Measurements from ENCODE around the gene SLC10A3.

SLC10A3 gene

GRCh38 chrX:154463611-154464220 is 26.7 kb downstream of the SLC10A3 start:
- DNase-seq (ENCODE audit: low spot score) = no peak

- no peak for DNase-seq (ENCODE audit: low spot score)
Measured at GRCh38 chrX:154462396-154462795, 28.0 kb downstream of the SLC10A3 start.

GRCh38 chrX:154460326-154460725 is 30.1 kb downstream of the SLC10A3 start:
- no peak for DNase-seq (ENCODE audit: low spot score)

- no peak for DNase-seq (ENCODE audit: low spot score)
Measured at GRCh38 chrX:154459832-154460231, 30.6 kb downstream of the SLC10A3 start.

GRCh38 chrX:154458954-154459778 is 31.3 kb downstream of the SLC10A3 start:
- DNase-seq (ENCODE audit: low spot score) = no peak

- no peak for DNase-seq (ENCODE audit: low spot score)
Measured at GRCh38 chrX:154458116-154458953, 32.1 kb downstream of the SLC10A3 start, which contains the start of gene PLXNA3. PLXNA3 (plus strand) TSS chrX:154458281; CDS start chrX:154460184, 1,903 bp downstream.

GRCh38 chrX:154457491-154458115 is 32.8 kb downstream of the SLC10A3 start:
- no peak for DNase-seq (ENCODE audit: low spot score)

- DNase-seq (ENCODE audit: low spot score) = no peak
Measured at GRCh38 chrX:154452823-154453222, 37.6 kb downstream of the SLC10A3 start.

GRCh38 chrX:154450312-154450711 is 40.1 kb downstream of the SLC10A3 start:
- no peak for DNase-seq (ENCODE audit: low spot score)

GRCh38 chrX:154449618-154450017 is 40.8 kb downstream of the SLC10A3 start:
- DNase-seq (ENCODE audit: low spot score) = no peak

GRCh38 chrX:154448484-154448883 is 41.9 kb downstream of the SLC10A3 start:
- no peak for DNase-seq (ENCODE audit: low spot score)

GRCh38 chrX:154446430-154446829 is 44.0 kb downstream of the SLC10A3 start:
- DNase-seq (ENCODE audit: low spot score) = no peak

- no peak for DNase-seq (ENCODE audit: low spot score)
Measured at GRCh38 chrX:154445776-154446175, 44.7 kb downstream of the SLC10A3 start.

GRCh38 chrX:154444755-154445246 is 45.6 kb downstream of the SLC10A3 start:
- DNase-seq (ENCODE audit: low spot score) = no peak

GRCh38 chrX:154443992-154444754 is 46.3 kb downstream of the SLC10A3 start, which contains the start of gene FAM50A:
FAM50A (plus strand) TSS chrX:154444141; CDS start chrX:154444236, 95 bp downstream.
- DNase-seq (ENCODE audit: low spot score) = peak; percentile 52

GRCh38 chrX:154443479-154443910 is 46.9 kb downstream of the SLC10A3 start:
- DNase-seq (ENCODE audit: low spot score) = no peak

GRCh38 chrX:154441984-154442707 is 48.3 kb downstream of the SLC10A3 start:
- no peak for DNase-seq (ENCODE audit: low spot score)

GRCh38 chrX:154441564-154441963 is 48.9 kb downstream of the SLC10A3 start:
- no peak for DNase-seq (ENCODE audit: low spot score)

- no peak for DNase-seq (ENCODE audit: low spot score)
Measured at GRCh38 chrX:154440623-154441357, 49.6 kb downstream of the SLC10A3 start.
